Esophagus muscularis mucosa (tissue), 4 donors: ENCODE measurements around the gene TUBB2B.

Experiments
- EP300 ChIP-seq: sonication (generic); formaldehyde crosslinking; IDR thresholded peaks from one replicate; pipeline ENCODE4 v1.6.1; 2017; ENCODE audit warnings: antibody characterized with exemption
- POLR2A ChIP-seq: fragments of 450-650 bp; IDR thresholded peaks from one replicate; pipeline ENCODE4 v1.6.1; 2017; ENCODE audit warnings: antibody characterized with exemption, moderate library complexity, mild to moderate bottlenecking, low read depth
- POLR2AphosphoS5 ChIP-seq, 2 donors: sonication (generic); formaldehyde crosslinking; IDR thresholded peaks; one replicate each; pipeline ENCODE4 v1.6.1; 2017; ENCODE audit warnings: antibody characterized with exemption in 2 of 2
- TF ChIP-seq, protein P1 (sequence below), 3 experiments: fragments of 200-600 bp in 2 of 3; fragments of 450-650 bp in 1 of 3; sonication (generic) in 2 of 3; IDR thresholded peaks; one replicate each; pipeline ENCODE4 v1.5.1; 2017 to 2019; ENCODE audit warnings: antibody characterized with exemption in 3 of 3, mild to moderate bottlenecking in 2 of 3, moderate library complexity in 1 of 3

GRCh38 chr6:3266170-3266569 is 38.7 kb upstream of the TUBB2B start:
- TF ChIP-seq, protein P1, sequence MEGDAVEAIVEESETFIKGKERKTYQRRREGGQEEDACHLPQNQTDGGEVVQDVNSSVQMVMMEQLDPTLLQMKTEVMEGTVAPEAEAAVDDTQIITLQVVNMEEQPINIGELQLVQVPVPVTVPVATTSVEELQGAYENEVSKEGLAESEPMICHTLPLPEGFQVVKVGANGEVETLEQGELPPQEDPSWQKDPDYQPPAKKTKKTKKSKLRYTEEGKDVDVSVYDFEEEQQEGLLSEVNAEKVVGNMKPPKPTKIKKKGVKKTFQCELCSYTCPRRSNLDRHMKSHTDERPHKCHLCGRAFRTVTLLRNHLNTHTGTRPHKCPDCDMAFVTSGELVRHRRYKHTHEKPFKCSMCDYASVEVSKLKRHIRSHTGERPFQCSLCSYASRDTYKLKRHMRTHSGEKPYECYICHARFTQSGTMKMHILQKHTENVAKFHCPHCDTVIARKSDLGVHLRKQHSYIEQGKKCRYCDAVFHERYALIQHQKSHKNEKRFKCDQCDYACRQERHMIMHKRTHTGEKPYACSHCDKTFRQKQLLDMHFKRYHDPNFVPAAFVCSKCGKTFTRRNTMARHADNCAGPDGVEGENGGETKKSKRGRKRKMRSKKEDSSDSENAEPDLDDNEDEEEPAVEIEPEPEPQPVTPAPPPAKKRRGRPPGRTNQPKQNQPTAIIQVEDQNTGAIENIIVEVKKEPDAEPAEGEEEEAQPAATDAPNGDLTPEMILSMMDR (IDR thresholded peaks at IDR 0.05) = no peak
- TF ChIP-seq POLR2A (no peak), POLR2AphosphoS5 (IDR thresholded peaks at IDR 0.05) (no peak), EP300 (no peak)
